ENCODE data around the gene LCNL1. TPM values are rescaled to one million over a fixed set of nuclear protein-coding genes. Genes with fewer than 3 reads are reported as not detected.

Gene LCNL1
- total and polyA plus RNA-seq, 2 donors (not counting 1 experiment from before 2014, with no cell fraction given) = not detected

DNA sequence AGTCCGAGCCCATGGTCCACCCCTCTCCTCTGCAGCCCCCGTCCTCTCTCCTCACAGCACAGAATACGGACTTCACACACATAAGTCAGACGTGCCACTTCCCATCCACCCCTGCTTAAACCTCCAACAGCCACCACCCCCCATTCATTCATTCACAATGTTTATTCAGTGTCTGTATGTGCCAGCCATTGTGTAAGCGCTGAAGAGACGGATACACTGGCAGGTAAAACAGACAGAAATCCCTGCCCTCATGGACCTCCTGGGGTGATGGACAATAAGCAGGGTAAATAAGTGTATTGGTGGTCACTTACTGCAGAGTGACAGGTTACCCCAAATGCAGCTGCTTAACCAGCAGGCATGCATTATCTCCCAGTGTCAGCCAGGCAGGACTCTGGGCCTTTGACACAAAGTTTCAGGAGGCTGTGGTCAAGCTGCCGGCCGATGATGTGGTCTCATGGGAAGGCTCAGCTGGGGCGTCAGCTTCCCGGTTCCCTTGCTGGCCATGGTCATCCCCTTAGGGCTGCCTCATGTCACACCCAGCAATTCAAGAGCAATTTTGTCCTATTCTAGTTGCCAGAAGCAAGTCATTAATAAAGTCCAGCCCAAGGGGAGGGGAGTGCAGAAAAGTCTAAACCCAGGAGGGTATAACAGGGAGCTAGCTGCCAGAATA, 7.6 kb downstream of the LCNL1 start:
- TF ChIP-seq, protein P1, sequence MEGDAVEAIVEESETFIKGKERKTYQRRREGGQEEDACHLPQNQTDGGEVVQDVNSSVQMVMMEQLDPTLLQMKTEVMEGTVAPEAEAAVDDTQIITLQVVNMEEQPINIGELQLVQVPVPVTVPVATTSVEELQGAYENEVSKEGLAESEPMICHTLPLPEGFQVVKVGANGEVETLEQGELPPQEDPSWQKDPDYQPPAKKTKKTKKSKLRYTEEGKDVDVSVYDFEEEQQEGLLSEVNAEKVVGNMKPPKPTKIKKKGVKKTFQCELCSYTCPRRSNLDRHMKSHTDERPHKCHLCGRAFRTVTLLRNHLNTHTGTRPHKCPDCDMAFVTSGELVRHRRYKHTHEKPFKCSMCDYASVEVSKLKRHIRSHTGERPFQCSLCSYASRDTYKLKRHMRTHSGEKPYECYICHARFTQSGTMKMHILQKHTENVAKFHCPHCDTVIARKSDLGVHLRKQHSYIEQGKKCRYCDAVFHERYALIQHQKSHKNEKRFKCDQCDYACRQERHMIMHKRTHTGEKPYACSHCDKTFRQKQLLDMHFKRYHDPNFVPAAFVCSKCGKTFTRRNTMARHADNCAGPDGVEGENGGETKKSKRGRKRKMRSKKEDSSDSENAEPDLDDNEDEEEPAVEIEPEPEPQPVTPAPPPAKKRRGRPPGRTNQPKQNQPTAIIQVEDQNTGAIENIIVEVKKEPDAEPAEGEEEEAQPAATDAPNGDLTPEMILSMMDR (IDR thresholded peaks at IDR 0.05) = no peak
- TF ChIP-seq EZH2 (IDR thresholded peaks at IDR 0.05; ENCODE audit: borderline replicate concordance, insufficient read depth, low read depth, low read length, poor library complexity, severe bottlenecking) = no peak
- Histone ChIP-seq H2AFZ (ENCODE audit: insufficient read depth, low read depth, low read length, poor library complexity, severe bottlenecking) (no peak overlapping the region), H3K79me2 (ENCODE audit: control insufficient read depth, insufficient read depth, low read length) (peaks cover 10% of the 10 kb centered on the region), H3K4me3 (ENCODE audit: control extremely low read depth in 1 of 5, extremely low read depth in 1 of 5, insufficient read depth in 1 of 5, low read depth in 2 of 5, low read length in 4 of 5) (no peak overlapping the region), H3K9ac (ENCODE audit: low read length) (no peak overlapping the region), H3K4me2 (replicated peaks; ENCODE audit: low read depth, low read length, poor library complexity, severe bottlenecking) (no peak overlapping the region), H3K27me3 (replicated peaks in 1 of 4; ENCODE audit: control extremely low read depth in 1 of 4, control insufficient read depth in 3 of 4, insufficient read depth in 4 of 4, low read length in 3 of 4) (peaks cover 0 to 15% (median under 1%) of the 10 kb centered on the region in 4 experiments), H3K27ac (ENCODE audit: low read length in 2 of 2) (no peak overlapping the region), H3K4me1 (ENCODE audit: control insufficient read depth in 2 of 2, insufficient read depth in 2 of 2, low read length in 2 of 2) (peaks cover 15 to 23% of the 10 kb centered on the region in 2 donors), H3K36me3 (replicated peaks in 1 of 2; ENCODE audit: control extremely low read depth in 1 of 2, control insufficient read depth in 1 of 2, extremely low read depth in 1 of 2, insufficient read depth in 2 of 2, low read length in 1 of 2) (peaks cover 0 to 6% of the 10 kb centered on the region in 2 experiments), H4K20me1 (ENCODE audit: control insufficient read depth, insufficient read depth, low read length, poor library complexity, severe bottlenecking) (peaks cover 17% of the 10 kb centered on the region), H3K9me3 (ENCODE audit: control extremely low read depth in 1 of 3, control insufficient read depth in 2 of 3, insufficient read depth in 1 of 3, low read length in 2 of 3) (peaks cover 0 to 6% (median 0%) of the 10 kb centered on the region in 3 donors)
- Mint-ChIP-seq H3K4me1 (peaks cover 19% of the 10 kb centered on the region), H3K4me3 (peak overlapping the region; percentile 86), H3K27me3 (peaks cover 13% of the 10 kb centered on the region), H3K9me3 (ENCODE audit: insufficient read depth) (no peaks in the 10 kb centered on the region), H3K27ac (peak overlapping the region; percentile 78)
- CTCF ChIA-PET = interaction anchor here (2.1 to 2.3 kb wide), 2 partner anchors 11 to 35 kb away, joined by 6 to 9 read pairs; no protein-coding TSS in a partner anchor
- WGBS (ENCODE audit: insufficient coverage) = 90% methylated on average over 10 of the region's 10 CpGs
- intact Hi-C loops (cut with micrococcal nuclease) = loop anchor here (5.0 kb wide), 1 partner anchor 508 kb away; the partner anchor contains the start of gene SEC16A
- ATAC-seq (ENCODE audit: low read depth) (no peak), DNase-seq (no peak)
- POLR2A ChIA-PET = no interaction called here
